H9 (cell line): ENCODE results near the gene MYDGF. TPM values are rescaled to one million over a fixed set of nuclear protein-coding genes. Genes with fewer than 3 reads are reported as not detected.

Experiments used
- DNase-seq: peaks from one replicate; pipeline ENCODE4 v3.0.0-alpha.2; 2017
- H2AFZ ChIP-seq: one replicate; pipeline ENCODE4 v1.6.1; 2013; ENCODE audit warnings: mild to moderate bottlenecking, low read length, control low read depth, moderate library complexity
- H2AK5ac ChIP-seq: 2 replicates; pipeline ENCODE4 v1.6.1; 2013; ENCODE audit warnings: low read length, control low read depth, mixed read lengths; ENCODE audit not compliant: insufficient read length
- H2BK120ac ChIP-seq: one replicate; pipeline ENCODE4 v1.6.1; 2013; ENCODE audit warnings: low read depth, mild to moderate bottlenecking, low read length, control low read depth, inconsistent platforms; ENCODE audit not compliant: poor library complexity, severe bottlenecking
- H2BK12ac ChIP-seq: 2 replicates; pipeline ENCODE4 v1.6.1; 2013; ENCODE audit warnings: low read length, control low read depth, mixed read lengths, low read depth; ENCODE audit not compliant: insufficient read length
- H2BK15ac ChIP-seq: 2 replicates; pipeline ENCODE4 v1.6.1; 2013; ENCODE audit warnings: low read depth, low read length, control low read depth
- H2BK20ac ChIP-seq: one replicate; pipeline ENCODE4 v1.6.1; 2013; ENCODE audit warnings: low read depth, mild to moderate bottlenecking, low read length, control low read depth, inconsistent platforms; ENCODE audit not compliant: poor library complexity, severe bottlenecking
- H2BK5ac ChIP-seq: 2 replicates; pipeline ENCODE4 v1.6.1; 2013; ENCODE audit warnings: low read length, control low read depth, mixed read lengths; ENCODE audit not compliant: insufficient read length
- H3K14ac ChIP-seq: 2 replicates; pipeline ENCODE4 v1.6.1; 2013; ENCODE audit warnings: low read length, control low read depth; ENCODE audit not compliant: insufficient read depth
- H3K18ac ChIP-seq: 2 replicates; pipeline ENCODE4 v1.6.1; 2013; ENCODE audit warnings: low read depth, mild to moderate bottlenecking, mixed read lengths, low read length, control low read depth; ENCODE audit not compliant: insufficient read length
- H3K23ac ChIP-seq: 2 replicates; pipeline ENCODE4 v1.6.1; 2013; ENCODE audit warnings: low read length, control low read depth, mixed read lengths, low read depth; ENCODE audit not compliant: insufficient read length
- H3K23me2 ChIP-seq: 2 replicates; pipeline ENCODE4 v1.6.1; 2013; ENCODE audit warnings: low read depth, mild to moderate bottlenecking, mixed read lengths, low read length, control low read depth; ENCODE audit not compliant: insufficient read length, poor library complexity, severe bottlenecking
- H3K27ac ChIP-seq: 2 replicates; pipeline ENCODE4 v1.5.1; 2013; ENCODE audit warnings: low read length, control low read depth, mixed read lengths, low read depth; ENCODE audit not compliant: insufficient read length
- H3K27me3 ChIP-seq: 2 replicates; pipeline ENCODE4 v1.6.1; 2013; ENCODE audit warnings: low read length, control low read depth, inconsistent platforms; ENCODE audit not compliant: insufficient read depth
- H3K4ac ChIP-seq: 2 replicates; pipeline ENCODE4 v1.6.1; 2013; ENCODE audit warnings: low read depth, mild to moderate bottlenecking, control low read depth, inconsistent platforms, low read length, moderate library complexity
- H3K4me1 ChIP-seq: 2 replicates; pipeline ENCODE4 v1.6.1; 2013; ENCODE audit warnings: low read length, control low read depth, inconsistent platforms; ENCODE audit not compliant: insufficient read depth
- H3K4me2 ChIP-seq: 2 replicates; pipeline ENCODE4 v1.6.1; 2013; ENCODE audit warnings: low read length, control low read depth, mixed read lengths; ENCODE audit not compliant: insufficient read length, insufficient read depth
- H3K56ac ChIP-seq: 2 replicates; pipeline ENCODE4 v1.6.1; 2013; ENCODE audit warnings: low read depth, mild to moderate bottlenecking, mixed read lengths, low read length, control low read depth; ENCODE audit not compliant: insufficient read length
- H3K79me1 ChIP-seq: 2 replicates; pipeline ENCODE4 v1.6.1; 2013; ENCODE audit warnings: low read depth, mild to moderate bottlenecking, moderate library complexity, low read length, control low read depth, inconsistent platforms; ENCODE audit not compliant: insufficient read depth, poor library complexity, severe bottlenecking
- H3K79me2 ChIP-seq: 2 replicates; pipeline ENCODE4 v1.6.1; 2013; ENCODE audit warnings: low read length, control low read depth, inconsistent platforms; ENCODE audit not compliant: insufficient read depth
- H3K9ac ChIP-seq: 2 replicates; pipeline ENCODE4 v1.6.1; 2013; ENCODE audit warnings: low read length, control low read depth, mixed read lengths; ENCODE audit not compliant: insufficient read length; ENCODE audit errors: extremely low read depth
- H3K9me3 ChIP-seq: one replicate; pipeline ENCODE4 v1.6.1; 2013; ENCODE audit warnings: low read depth, low read length, inconsistent platforms; ENCODE audit not compliant: control insufficient read depth
- H3T11ph ChIP-seq: one replicate; pipeline ENCODE4 v1.6.1; 2013; ENCODE audit warnings: mild to moderate bottlenecking, low read length, control low read depth, inconsistent platforms
- H4K20me1 ChIP-seq: one replicate; pipeline ENCODE4 v1.6.1; 2013; ENCODE audit not compliant: control insufficient read depth, insufficient read length, insufficient read depth
- H4K5ac ChIP-seq: 2 replicates; pipeline ENCODE4 v1.6.1; 2013; ENCODE audit warnings: low read depth, mild to moderate bottlenecking, mixed read lengths, low read length, control low read depth; ENCODE audit not compliant: insufficient read length
- H4K8ac ChIP-seq: replicated peaks from 2 replicates; pipeline ENCODE4 v1.6.1; 2013; ENCODE audit warnings: low read length, control low read depth, mixed read lengths, low read depth; ENCODE audit not compliant: insufficient read length
- H4K91ac ChIP-seq: 2 replicates; pipeline ENCODE4 v1.6.1; 2013; ENCODE audit warnings: low read depth, mild to moderate bottlenecking, moderate library complexity, mixed read lengths, low read length, control low read depth; ENCODE audit not compliant: insufficient read length
- H3K27ac Mint-ChIP-seq, 3 experiments: 2 replicates in 2 of 3; 3 replicates in 1 of 3; pipeline ENCODE4 v1.8.0; 2020 to 2021; ENCODE audit warnings: mixed read lengths in 3 of 3, mild to moderate bottlenecking in 1 of 3, moderate library complexity in 1 of 3
- H3K27me3 Mint-ChIP-seq: 2 replicates; pipeline ENCODE4 v1.8.0; 2021; ENCODE audit warnings: low read depth, mild to moderate bottlenecking, moderate library complexity, mixed read lengths
- H3K36me3 Mint-ChIP-seq, 3 experiments: 2 replicates in 2 of 3; 3 replicates in 1 of 3; pipeline ENCODE4 v1.8.0; 2020 to 2021; ENCODE audit warnings: low read depth in 3 of 3, mixed read lengths in 3 of 3; ENCODE audit not compliant: insufficient read depth in 1 of 3
- H3K4me1 Mint-ChIP-seq, 2 experiments: 2 replicates each; pipeline ENCODE4 v1.8.0; 2020; ENCODE audit warnings: mixed read lengths in 2 of 2
- H3K4me3 Mint-ChIP-seq, 2 experiments: 2 replicates in 1 of 2; 3 replicates in 1 of 2; pipeline ENCODE4 v1.8.0; 2020 to 2021; ENCODE audit warnings: mild to moderate bottlenecking in 2 of 2, mixed read lengths in 2 of 2, moderate library complexity in 1 of 2
- H3K9me3 Mint-ChIP-seq, 2 experiments: 2 replicates in 1 of 2; 3 replicates in 1 of 2; pipeline ENCODE4 v1.8.0; 2020; ENCODE audit warnings: mild to moderate bottlenecking in 2 of 2, mixed read lengths in 2 of 2, moderate library complexity in 1 of 2
- CTCF ChIP-seq: fragments of 200-600 bp; sonication (generic); conservative IDR thresholded peaks from 3 replicates; pipeline ENCODE4 v1.8.0; 2021; ENCODE audit warnings: antibody characterized with exemption, mild to moderate bottlenecking
- WGBS: extraction: QIAGEN DNeasy Blood & Tissue Kit; methylation state at CpG from one replicate; pipeline ENCODE4 v1.1.7; 2013; ENCODE audit warnings: missing lambda C conversion rate, low lambda C conversion rate, mixed read lengths; ENCODE audit not compliant: insufficient read length; ENCODE audit errors: extremely low coverage; 5-methylcytosine and 5-hydroxymethylcytosine counted together
- total RNA-seq: library from RNA; stranded (reverse); gene quantifications from 2 replicates; pipeline ENCODE4 v1.2.1, GENCODE V29; 2021

Gene MYDGF
- total RNA-seq, 1 experiment from 2014 or later = 43.4 TPM

- Histone ChIP-seq H4K20me1 (no peaks in the 10 kb centered on the region), H2BK5ac (no peak overlapping the region), H3K9me3 (no peaks in the 10 kb centered on the region), H4K91ac (no peak overlapping the region), H3K4ac (no peak overlapping the region), H2AFZ (no peak overlapping the region), H3K56ac (no peak overlapping the region), H3K4me1 (no peaks in the 10 kb centered on the region), H2BK12ac (no peak overlapping the region), H3K14ac (no peak overlapping the region), H2BK15ac (no peak overlapping the region), H4K5ac (no peak overlapping the region), H3K23me2 (no peaks in the 10 kb centered on the region), H4K8ac (no peak overlapping the region), H3K27ac (no peak overlapping the region), H3K9ac (no peak overlapping the region), H2BK20ac (no peak overlapping the region), H3T11ph (no peak overlapping the region), H2AK5ac (no peak overlapping the region), H3K23ac (no peak overlapping the region), H3K27me3 (no peaks in the 10 kb centered on the region), H3K4me2 (no peak overlapping the region), H3K79me1 (no peaks in the 10 kb centered on the region), H3K18ac (no peak overlapping the region), H2BK120ac (no peak overlapping the region), H3K79me2 (no peaks in the 10 kb centered on the region)
- Mint-ChIP-seq H3K27me3 (no peaks in the 10 kb centered on the region), H3K4me1 (no peaks in the 10 kb centered on the region), H3K9me3 (no peaks in the 10 kb centered on the region), H3K4me3 (no peak overlapping the region), H3K27ac (no peak overlapping the region), H3K36me3 (peaks cover 25 to 52% (median 49%) of the 10 kb centered on the region in 3 experiments; a peak in 6 of 7 replicates)
- WGBS = no CpG with 5 or more reads among the region's 19 CpGs
- no peak for TF ChIP-seq CTCF
- DNase-seq = no peak
Measured at GRCh38 chr19:4705413-4706131, 35.4 kb upstream of the MYDGF start.
